Ascending aorta (tissue), 2 donors: Measurements from ENCODE around the gene LAG3. TPM values are rescaled to one million over a fixed set of nuclear protein-coding genes. Genes with fewer than 3 reads are reported as not detected.

Source experiments
- DNase-seq, 2 donors: peaks; one replicate each; pipeline ENCODE4 v3.0.0-alpha.2; 2019; ENCODE audit warnings: low spot score in 2 of 2
- H3K27ac ChIP-seq, 2 donors: fragments of 200-600 bp; sonication (generic); one replicate each; pipeline ENCODE4 v1.5.1; 2016 to 2017; ENCODE audit warnings: mild to moderate bottlenecking in 1 of 2
- H3K27me3 ChIP-seq: fragments of 200-600 bp; sonication (generic); one replicate; pipeline ENCODE4 v1.5.1; 2017
- H3K36me3 ChIP-seq, 2 donors: fragments of 200-600 bp; sonication (generic); one replicate each; pipeline ENCODE4 v1.5.1; 2016
- H3K4me1 ChIP-seq, 2 donors: fragments of 200-600 bp; sonication (generic); one replicate each; pipeline ENCODE4 v1.5.1; 2016 to 2017; ENCODE audit warnings: mild to moderate bottlenecking in 1 of 2
- H3K4me3 ChIP-seq, 2 donors: fragments of 200-600 bp; sonication (generic); one replicate each; pipeline ENCODE4 v1.5.1; 2016 to 2017; ENCODE audit warnings: mild to moderate bottlenecking in 1 of 2
- H3K9me3 ChIP-seq, 2 donors: fragments of 200-600 bp; sonication (generic); one replicate each; pipeline ENCODE4 v1.5.1; 2016
- CTCF ChIP-seq, 3 experiments: fragments of 200-600 bp in 2 of 3; fragments of 450-650 bp in 1 of 3; sonication (generic) in 2 of 3; IDR thresholded peaks; one replicate each; pipeline ENCODE4 v1.5.1; 2016 to 2019; ENCODE audit warnings: antibody characterized with exemption in 3 of 3, mild to moderate bottlenecking in 1 of 3, moderate library complexity in 1 of 3
- intact Hi-C: fragments of 100-400 bp; cut with DNase I; formaldehyde crosslinking; loops from one replicate; pipeline ENCODE4 v1.15.1; 2023
- total RNA-seq: library from RNA; depleted of rRNA; stranded (reverse); fragments of >200 nt; gene quantifications from one replicate; pipeline ENCODE4 v1.1.0, GENCODE V29; 2016

Gene LAG3
- total RNA-seq, 1 donor from 2014 or later, result not detected

GRCh38 chr12:6784761-6785160, 12.4 kb downstream of the LAG3 start:
- DNase-seq, result no peak
- Histone ChIP-seq H3K4me1 (no peaks in the 10 kb centered on the region), H3K9me3 (no peaks in the 10 kb centered on the region), H3K4me3 (no peak overlapping the region), H3K27ac (no peak overlapping the region), H3K27me3 (no peaks in the 10 kb centered on the region), H3K36me3 (no peaks in the 10 kb centered on the region)
- no peak for TF ChIP-seq CTCF (IDR thresholded peaks at IDR 0.05)
- intact Hi-C loops, result no loop called here

GRCh38 chr12:6786416-6787094, 14.2 kb downstream of the LAG3 start:
- intact Hi-C loops, result no loop called here
- no peak overlapping the region for H3K27ac ChIP-seq

GRCh38 chr12:6787309-6787708, 15.0 kb downstream of the LAG3 start:
- H3K9me3 ChIP-seq, result no peaks in the 10 kb centered on the region
- H3K4me3 ChIP-seq, result no peak overlapping the region
- TF ChIP-seq CTCF (IDR thresholded peaks at IDR 0.05), result no peak
- no peak overlapping the region for H3K27ac ChIP-seq
- no peak for DNase-seq
- no peaks in the 10 kb centered on the region for H3K36me3 ChIP-seq
- no peaks in the 10 kb centered on the region for H3K4me1 ChIP-seq
- H3K27me3 ChIP-seq, result no peaks in the 10 kb centered on the region
- intact Hi-C loops, result no loop called here

More at GRCh38 chr12:6786416-6787094, 14.2 kb downstream of the LAG3 start:
- TF ChIP-seq CTCF (IDR thresholded peaks at IDR 0.05), result no peak
- Histone ChIP-seq H3K36me3 (no peaks in the 10 kb centered on the region), H3K4me1 (no peaks in the 10 kb centered on the region), H3K27me3 (no peaks in the 10 kb centered on the region), H3K4me3 (no peak overlapping the region), H3K9me3 (no peaks in the 10 kb centered on the region)
- DNase-seq, result no peak

GRCh38 chr12:6788972-6789924, 16.9 kb downstream of the LAG3 start, which contains the start of gene CD4:
Gene CD4 (plus strand): TSS chr12:6789528. CDS start chr12:6800139, 10,611 bp downstream.
- Histone ChIP-seq H3K9me3 (no peaks in the 10 kb centered on the region), H3K27ac (peak within 1 kb of the TSS in 1 of 2 donors; percentile 47), H3K4me1 (no peaks in the 10 kb centered on the region), H3K27me3 (no peaks in the 10 kb centered on the region), H3K4me3 (peak within 1 kb of the TSS in 1 of 2 donors; percentile 42), H3K36me3 (no peaks in the 10 kb centered on the region)
- DNase-seq, result peak; percentile 51 to 77
- no peak for TF ChIP-seq CTCF (IDR thresholded peaks at IDR 0.05)
- intact Hi-C loops, result no loop called here

GRCh38 chr12:6790496-6791150, 18.3 kb downstream of the LAG3 start:
- no peaks in the 10 kb centered on the region for H3K27me3 ChIP-seq
- intact Hi-C loops, result no loop called here
- no peak for TF ChIP-seq CTCF (IDR thresholded peaks at IDR 0.05)
- no peaks in the 10 kb centered on the region for H3K4me1 ChIP-seq
- no peak for DNase-seq
- H3K27ac ChIP-seq, result no peak overlapping the region
- H3K36me3 ChIP-seq, result no peaks in the 10 kb centered on the region
- H3K9me3 ChIP-seq, result no peaks in the 10 kb centered on the region
- peak overlapping the region in 1 of 2 donors; percentile 42 for H3K4me3 ChIP-seq
